Astrocyte of the spinal cord (primary cell): ENCODE measurements around the gene CD8A.

Source experiments
- DNase-seq: peaks from one replicate; pipeline ENCODE4 v3.0.0; 2011; ENCODE audit warnings: low read depth, low spot score
- H3K4me3 ChIP-seq: 2 replicates; pipeline ENCODE4 v1.5.1; 2011; ENCODE audit warnings: low read depth, mild to moderate bottlenecking, low read length, moderate library complexity
- in situ Hi-C: cut with HindIII; loops from 2 replicates; pipeline ENCODE4 v1.10.0; 2017; ENCODE audit warnings: low sequenced_read_pairs
- TF ChIP-seq, protein P1 (sequence below): IDR thresholded peaks from 2 replicates; pipeline ENCODE4 v1.5.1; 2012; ENCODE audit warnings: low read depth, mild to moderate bottlenecking, low read length, inconsistent platforms

Gene CD8A

DNA sequence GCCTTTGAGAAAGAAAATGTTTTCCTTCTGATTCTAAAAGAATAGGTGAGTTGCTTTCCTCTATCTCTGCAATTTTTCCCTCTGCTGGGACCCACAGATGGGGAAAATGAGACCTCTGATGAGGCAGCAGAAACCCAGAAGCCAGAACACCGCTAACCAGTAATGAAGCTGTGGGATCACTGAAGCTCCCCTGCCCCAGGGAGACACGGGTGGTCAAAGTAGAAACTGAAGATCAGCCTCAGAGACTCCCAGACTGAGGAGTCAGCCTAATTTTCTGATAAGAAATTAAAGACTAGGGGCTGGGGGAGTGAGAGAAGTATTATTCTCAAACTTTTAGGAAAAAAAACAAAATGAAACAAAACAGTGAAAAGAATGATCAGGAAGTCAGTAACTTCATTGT lies 40.8 kb upstream of the CD8A start:
- in situ Hi-C loops = no loop called here
- H3K4me3 ChIP-seq = no peak overlapping the region
- TF ChIP-seq, protein P1, sequence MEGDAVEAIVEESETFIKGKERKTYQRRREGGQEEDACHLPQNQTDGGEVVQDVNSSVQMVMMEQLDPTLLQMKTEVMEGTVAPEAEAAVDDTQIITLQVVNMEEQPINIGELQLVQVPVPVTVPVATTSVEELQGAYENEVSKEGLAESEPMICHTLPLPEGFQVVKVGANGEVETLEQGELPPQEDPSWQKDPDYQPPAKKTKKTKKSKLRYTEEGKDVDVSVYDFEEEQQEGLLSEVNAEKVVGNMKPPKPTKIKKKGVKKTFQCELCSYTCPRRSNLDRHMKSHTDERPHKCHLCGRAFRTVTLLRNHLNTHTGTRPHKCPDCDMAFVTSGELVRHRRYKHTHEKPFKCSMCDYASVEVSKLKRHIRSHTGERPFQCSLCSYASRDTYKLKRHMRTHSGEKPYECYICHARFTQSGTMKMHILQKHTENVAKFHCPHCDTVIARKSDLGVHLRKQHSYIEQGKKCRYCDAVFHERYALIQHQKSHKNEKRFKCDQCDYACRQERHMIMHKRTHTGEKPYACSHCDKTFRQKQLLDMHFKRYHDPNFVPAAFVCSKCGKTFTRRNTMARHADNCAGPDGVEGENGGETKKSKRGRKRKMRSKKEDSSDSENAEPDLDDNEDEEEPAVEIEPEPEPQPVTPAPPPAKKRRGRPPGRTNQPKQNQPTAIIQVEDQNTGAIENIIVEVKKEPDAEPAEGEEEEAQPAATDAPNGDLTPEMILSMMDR = no peak

DNA sequence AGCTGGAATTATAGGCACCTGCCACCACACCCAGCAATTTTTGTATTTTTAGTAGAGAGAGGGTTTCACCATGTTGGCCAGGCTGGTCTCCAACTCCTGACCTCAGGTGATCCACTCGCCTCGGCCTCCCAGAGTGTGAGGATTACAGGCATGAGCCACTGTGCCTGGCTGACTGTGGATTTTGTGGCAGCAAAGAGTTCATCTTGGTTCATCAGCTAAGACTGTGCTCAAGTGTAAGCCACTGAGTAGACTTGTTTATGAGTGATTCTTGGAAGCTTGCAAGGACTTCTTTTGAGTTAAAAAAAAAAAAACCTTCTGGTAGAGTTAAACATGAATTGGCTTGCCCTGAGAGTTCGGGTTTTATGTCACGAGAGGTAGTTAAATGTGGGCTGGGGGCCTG lies 36.2 kb upstream of the CD8A start:
- no peak for DNase-seq
- TF ChIP-seq, protein P1 = no peak
- in situ Hi-C loops = no loop called here
- H3K4me3 ChIP-seq = no peak overlapping the region

More for the DNA sequence above, 40.8 kb upstream of the CD8A start:
- DNase-seq = no peak

DNA sequence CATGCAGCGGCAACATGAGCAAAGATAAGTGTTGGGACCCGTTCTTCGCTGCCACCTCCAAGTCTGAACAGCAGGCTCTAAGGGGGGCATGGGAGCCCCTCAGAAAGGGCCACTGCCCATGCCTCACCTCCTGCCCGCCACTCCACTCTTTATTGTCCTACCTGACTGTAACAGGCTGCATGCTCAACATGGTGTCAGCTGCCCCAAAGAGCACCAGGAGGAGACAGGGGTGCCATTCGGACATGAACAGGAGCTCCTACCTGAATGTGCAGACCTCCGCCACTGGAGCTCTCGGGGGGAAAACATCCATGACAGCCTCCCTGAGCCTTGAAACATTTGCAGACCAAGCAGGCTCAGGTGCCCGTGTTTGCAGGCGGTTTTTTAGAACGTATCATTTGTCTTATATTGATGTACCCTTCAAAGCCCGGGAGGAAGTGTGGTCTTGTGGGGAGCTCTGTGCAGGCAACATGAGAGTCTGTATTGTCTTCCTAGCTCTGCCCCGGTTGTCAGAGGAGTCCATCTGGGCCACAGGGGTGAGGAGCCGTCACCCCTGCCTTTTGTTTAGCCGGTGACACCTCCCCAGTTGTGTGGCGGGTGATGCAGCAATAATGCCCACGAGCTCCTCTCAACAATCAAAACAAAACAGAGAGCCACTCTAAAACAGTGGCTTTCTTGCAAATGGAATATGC lies 35.1 kb upstream of the CD8A start:
- in situ Hi-C loops = no loop called here
- no peak overlapping the region for H3K4me3 ChIP-seq
- no peak for DNase-seq
- TF ChIP-seq, protein P1 = no peak

DNA sequence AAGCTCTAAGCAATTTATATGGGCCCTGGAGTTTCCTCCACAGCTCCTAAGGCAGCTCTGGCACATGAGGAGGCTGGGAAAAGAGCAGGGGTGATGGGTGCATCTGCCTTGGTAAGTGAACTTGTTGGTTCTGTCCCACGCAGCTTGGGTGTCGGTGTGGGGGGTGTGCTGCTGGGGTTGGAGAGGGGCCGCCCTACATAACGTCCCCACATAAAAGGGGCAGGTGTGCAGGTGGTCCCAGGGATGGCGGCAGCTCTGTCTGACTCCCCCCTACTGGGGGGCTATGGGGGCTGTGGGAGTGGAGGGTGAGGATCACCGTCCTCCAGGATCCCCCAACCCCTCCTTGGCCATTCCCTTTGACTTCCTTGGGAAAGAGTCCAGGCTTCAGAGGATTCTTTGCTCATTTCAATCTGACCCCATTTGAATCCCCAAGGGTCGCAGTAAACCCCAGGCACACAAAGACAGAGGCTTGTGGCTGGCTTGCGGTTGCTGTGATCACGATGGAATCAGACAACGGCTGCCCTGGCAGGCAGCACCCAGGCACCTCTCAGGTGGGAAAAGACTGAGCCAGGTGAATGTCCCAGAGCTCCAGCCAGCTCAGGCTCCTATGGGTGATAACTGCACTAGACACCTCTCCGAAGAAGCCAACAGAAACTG lies 34.5 kb upstream of the CD8A start:
- TF ChIP-seq, protein P1 = no peak
- DNase-seq = no peak
- H3K4me3 ChIP-seq = no peak overlapping the region
- in situ Hi-C loops = no loop called here

DNA sequence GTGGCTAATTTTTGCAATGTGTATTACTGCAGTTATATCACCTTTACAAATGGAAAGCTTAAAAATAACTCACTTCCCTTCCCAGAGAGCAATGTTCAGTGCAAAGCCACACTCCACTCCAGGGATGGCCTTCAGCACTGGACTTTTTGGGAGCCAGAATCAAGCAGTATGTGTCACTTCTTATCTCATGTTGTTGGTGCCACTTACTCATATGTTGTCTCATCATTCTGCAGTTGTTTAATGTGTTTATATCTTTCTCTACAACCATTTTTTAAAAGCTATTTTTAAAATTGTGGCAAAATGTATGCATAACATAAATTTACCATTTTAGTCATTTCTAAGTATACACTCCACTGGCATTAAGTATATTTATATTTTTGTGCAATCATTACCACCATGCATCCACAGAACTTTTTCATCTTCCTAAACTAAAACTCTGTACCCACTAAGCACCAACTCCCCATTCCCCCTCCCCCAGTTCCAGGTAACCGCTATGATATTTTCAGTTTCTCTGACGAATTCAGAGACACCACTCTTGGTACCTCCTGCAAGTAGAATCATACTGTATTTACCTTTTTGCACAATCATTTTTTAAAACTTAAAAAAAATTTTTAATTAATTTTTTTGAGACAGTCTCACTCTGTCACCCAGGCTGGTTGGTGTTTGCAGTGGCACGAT lies 32.1 kb upstream of the CD8A start:
- DNase-seq = no peak
- no peak overlapping the region for H3K4me3 ChIP-seq
- TF ChIP-seq, protein P1 = no peak
- in situ Hi-C loops = no loop called here

DNA sequence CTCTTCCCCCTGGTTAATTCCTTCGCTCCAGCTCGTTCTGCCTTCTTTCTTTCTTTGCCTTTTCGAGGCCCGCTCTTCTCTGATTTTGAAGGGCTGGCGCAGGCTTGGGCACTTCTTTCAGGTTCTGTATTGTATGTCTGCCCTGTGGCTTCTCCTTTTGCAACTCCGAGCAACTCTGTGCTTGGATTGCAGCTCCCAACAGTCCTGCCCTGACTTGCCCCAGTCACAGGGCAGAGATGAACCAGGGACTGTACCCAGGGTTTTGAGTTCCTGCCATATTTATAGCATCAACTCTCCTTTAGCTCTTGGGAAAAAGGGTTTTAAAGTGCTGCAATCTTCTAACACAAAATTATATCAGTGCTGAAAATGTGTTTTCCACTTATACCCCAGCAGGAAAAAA lies 31.1 kb upstream of the CD8A start:
- no peak for DNase-seq
- TF ChIP-seq, protein P1 = no peak
- in situ Hi-C loops = no loop called here
- H3K4me3 ChIP-seq = no peak overlapping the region
